Activated naive CD4-positive, alpha-beta T cell treated with anti-CD3 and anti-CD28 coated beads, Interleukin-2, amount 50 U/mL, for 72 hours (primary cell): ENCODE measurements around the gene KDM5B. TPM values are rescaled to one million over a fixed set of nuclear protein-coding genes. Genes with fewer than 3 reads are reported as not detected.

Experiments used
- ATAC-seq, 2 donors: fragments of 150-1000 bp; cut with Tn5 transposase; 2 replicates each; pipeline ENCODE4 v1.10.0; 2021; ENCODE audit warnings: mild to moderate bottlenecking in 2 of 2, moderate library complexity in 2 of 2
- DNase-seq, 2 donors: peaks; one replicate each; pipeline ENCODE4 v3.0.0; 2021 to 2022; ENCODE audit warnings: low spot score in 2 of 2
- H3K27ac Mint-ChIP-seq, 2 donors: one replicate each; pipeline ENCODE4 v1.8.0; 2022; ENCODE audit warnings: mild to moderate bottlenecking in 2 of 2, mixed read lengths in 2 of 2
- H3K36me3 Mint-ChIP-seq, 2 donors: one replicate each; pipeline ENCODE4 v1.8.0; 2022; ENCODE audit warnings: mixed read lengths in 2 of 2
- H3K9me3 Mint-ChIP-seq, 2 donors: one replicate each; pipeline ENCODE4 v1.8.0; 2022; ENCODE audit warnings: mixed read lengths in 2 of 2
- total RNA-seq, 2 donors: library from RNA; stranded (reverse); gene quantifications; one replicate each; pipeline ENCODE4 v1.2.3, GENCODE V29; 2022

KDM5B gene
- total RNA-seq, 2 donors from 2014 or later = 47.8 to 82.2 TPM

DNA sequence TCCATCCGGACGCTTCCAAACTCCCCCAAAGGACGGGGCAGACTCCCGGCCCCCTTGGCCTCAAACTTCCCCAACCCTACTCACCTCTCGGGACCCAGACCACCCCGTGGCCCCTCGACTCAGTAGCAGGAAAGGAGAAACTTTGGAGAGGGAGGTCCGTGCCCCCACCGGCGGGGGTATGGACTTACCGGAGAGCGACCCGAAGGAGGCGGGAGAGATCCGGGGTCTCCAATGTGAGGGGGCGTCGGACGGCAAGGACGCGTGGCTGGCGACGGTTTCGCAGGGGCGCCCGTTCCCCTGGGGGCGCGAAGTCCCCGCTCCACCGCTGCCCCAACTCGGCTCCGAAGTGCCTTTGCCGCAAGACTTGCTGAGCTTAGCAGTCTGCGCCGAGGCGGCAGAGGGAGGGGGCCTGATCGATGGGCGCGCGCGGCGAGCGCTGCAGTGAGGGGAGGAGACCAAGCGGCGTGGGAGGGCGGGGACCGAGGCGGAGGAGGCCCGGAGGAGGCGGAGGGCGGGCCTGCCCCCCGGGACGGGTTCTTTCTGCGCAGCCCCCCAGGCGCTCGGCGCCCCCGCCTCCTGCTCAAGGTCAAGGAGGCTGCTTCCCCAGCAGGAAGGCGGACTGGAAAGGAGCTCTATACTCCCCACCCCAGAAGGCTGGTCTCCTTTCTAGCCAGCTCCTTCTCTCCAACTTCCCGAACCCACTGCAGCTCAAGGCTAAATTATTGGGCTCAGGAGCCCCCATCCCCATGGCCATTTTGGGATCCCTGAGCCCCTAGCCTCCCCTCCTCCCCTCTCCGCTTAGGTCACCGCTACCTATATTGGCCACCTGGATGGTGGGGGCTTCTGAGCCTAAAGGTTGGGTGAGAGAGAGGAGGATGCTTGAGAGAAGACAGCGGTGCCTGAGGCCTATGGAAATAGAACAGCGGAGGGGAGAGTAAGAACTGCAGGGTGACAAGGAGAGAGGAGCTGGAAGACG lies 97.9 kb downstream of the KDM5B start, which contains the start of gene SYT2:
TSS of gene SYT2 (minus strand) at position 385 of the 976 bp plus-strand sequence. CDS start 104,682 bp downstream, outside the sequence.
- DNase-seq = peak in 1 of 2 donors; percentile 14
- no peak within 1 kb of the TSS for H3K27ac Mint-ChIP-seq
- H3K9me3 Mint-ChIP-seq = no peaks in the 10 kb centered on the region
- ATAC-seq = peak in 1 of 2 donors; percentile 48
- H3K36me3 Mint-ChIP-seq = no peaks in the 10 kb centered on the region

DNA sequence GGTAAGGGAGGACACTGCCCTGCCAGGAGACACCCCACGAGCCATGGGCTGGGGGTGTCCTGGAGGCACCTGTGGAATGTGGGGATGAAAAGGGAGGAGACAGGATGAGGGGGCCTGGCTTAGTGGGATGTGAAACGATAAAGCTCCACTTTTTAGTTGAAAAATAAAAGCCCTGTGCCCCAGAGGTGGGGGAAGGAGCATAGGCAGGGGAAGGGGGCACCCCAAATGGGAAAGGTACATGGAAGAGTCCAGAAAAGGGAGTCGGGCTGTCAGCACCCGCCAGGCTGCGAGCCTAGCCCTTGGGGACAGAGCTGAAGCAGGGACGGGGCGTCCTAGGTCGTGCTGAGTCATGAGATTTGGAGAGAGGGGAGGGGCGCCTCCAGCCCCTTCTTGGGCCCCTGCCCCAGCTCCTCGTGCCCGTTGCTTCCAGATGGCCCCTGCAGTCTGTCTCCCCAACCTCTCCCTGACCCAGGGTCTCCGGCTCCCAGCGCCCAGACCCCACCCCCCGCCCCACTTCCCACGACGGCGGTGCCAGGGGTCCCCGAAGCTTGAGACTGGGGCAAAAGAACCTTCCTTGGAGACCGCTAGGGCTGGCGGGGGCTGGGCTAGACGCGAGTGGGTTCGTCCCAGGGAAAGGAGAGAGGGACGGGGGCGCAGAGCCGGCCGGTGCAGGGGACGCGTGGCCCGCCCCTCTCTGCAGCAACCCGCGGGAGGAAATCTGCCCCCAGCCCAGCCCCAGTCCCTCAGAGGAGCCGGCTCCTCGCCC lies 98.8 kb downstream of the KDM5B start:
- Mint-ChIP-seq H3K27ac (no peak overlapping the region), H3K36me3 (no peaks in the 10 kb centered on the region), H3K9me3 (no peaks in the 10 kb centered on the region)
- ATAC-seq = no peak
- no peak for DNase-seq

DNA sequence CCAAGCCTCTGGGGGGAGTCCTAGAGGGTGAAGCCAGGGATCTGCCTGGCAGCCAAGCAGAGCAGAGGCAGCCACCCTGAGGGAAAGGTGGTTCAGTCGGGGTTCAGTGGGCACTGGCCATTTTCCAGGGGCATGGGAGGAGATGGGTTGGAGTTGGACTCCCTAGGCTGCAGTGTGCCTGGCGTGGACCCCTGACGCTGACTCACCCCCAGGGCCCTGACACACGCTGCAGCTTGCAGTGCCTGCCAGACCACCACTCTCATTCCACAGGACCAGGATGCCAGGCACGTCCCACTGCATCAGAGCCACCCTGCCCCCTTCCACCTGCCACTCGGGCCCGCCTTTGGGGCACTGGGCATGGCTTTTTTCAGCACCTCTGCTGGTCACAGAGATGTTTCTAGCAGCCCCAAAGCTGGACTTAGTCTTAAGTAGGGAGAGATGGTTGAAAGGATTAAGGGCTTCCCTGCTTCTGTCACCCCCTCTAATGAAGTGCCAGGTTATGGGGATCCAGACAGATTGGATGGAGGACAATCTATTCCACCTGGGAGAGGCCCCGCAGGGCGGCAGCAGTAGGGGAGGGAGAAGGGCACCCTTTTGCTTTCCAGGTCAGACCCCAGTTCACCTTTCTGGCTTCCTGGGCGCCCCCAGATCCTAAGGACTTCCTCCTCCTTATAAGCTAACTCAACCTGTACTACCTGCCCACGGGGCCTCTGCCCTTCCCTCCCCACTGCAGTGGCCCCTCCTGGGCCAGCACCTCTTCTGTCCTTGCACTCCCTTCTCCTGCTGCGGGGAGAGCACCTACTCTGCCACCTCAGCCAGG lies 99.6 kb downstream of the KDM5B start:
- Mint-ChIP-seq H3K36me3 (no peaks in the 10 kb centered on the region), H3K27ac (no peak overlapping the region), H3K9me3 (no peaks in the 10 kb centered on the region)
- no peak for DNase-seq
- ATAC-seq = no peak

DNA sequence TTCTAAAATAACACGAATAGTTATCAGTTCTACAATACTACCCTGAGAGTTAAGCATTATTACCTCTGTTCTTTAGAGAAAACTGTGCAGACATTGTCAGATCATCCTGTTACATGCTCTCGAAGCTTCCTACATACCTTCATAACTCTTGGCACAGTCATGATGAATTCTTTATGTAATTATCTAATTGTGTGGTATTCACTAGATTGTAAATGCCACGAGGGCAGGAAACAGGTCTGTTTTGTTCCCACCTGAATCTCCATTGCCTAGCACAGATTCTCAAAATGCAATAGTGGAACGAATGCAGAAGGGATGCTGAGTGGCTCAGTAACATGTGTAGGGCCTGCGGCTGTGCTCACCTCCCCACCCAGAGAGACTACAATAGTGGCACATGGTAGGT lies 101.4 kb downstream of the KDM5B start:
- no peak overlapping the region for H3K27ac Mint-ChIP-seq
- ATAC-seq = no peak
- no peaks in the 10 kb centered on the region for H3K36me3 Mint-ChIP-seq

DNA sequence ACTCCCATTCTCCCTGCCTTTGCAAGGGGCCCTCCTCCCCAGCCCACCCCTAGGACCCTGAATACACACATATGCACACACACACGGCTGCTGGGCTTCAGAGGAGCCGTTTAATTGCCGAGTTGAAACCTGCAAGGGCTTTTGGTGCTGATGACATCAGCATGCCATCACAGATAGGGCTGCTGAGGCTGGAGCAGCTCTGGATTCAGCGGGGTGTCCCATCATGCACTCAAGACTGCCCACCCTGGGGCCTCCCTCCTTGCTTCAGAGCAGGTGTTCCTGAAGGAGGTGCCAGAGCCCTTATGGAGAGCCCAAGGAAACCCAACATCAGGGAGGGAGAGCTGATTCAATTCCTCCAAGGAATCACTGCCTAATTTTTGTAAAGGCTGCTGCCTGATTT lies 103.6 kb downstream of the KDM5B start:
- H3K9me3 Mint-ChIP-seq = no peaks in the 10 kb centered on the region
- no peak overlapping the region for H3K27ac Mint-ChIP-seq
- ATAC-seq = no peak
- no peaks in the 10 kb centered on the region for H3K36me3 Mint-ChIP-seq
- DNase-seq = no peak

More for the DNA sequence above, 101.4 kb downstream of the KDM5B start:
- no peaks in the 10 kb centered on the region for H3K9me3 Mint-ChIP-seq
- no peak for DNase-seq

DNA sequence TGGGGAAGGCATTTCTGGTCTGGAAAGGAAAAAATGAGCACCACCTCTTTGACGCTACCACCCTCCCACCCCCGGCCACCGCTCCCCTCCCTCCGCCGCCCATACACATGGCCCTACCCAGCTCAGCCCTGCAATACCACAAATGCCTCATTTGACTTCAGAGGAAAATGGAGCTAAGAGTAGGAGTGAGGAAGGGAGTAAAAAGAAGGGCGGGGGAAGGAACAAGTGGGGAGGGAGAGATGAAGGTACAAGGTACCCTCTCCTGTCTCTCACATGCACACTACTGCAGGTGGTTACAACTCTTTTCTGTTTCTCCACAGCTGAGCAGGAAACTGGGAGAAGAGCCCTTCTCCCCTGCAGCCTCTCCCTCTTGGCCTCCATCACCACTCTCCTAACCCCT lies 105.0 kb downstream of the KDM5B start:
- Mint-ChIP-seq H3K27ac (no peak overlapping the region), H3K9me3 (no peaks in the 10 kb centered on the region), H3K36me3 (no peaks in the 10 kb centered on the region)
- no peak for DNase-seq
- no peak for ATAC-seq

DNA sequence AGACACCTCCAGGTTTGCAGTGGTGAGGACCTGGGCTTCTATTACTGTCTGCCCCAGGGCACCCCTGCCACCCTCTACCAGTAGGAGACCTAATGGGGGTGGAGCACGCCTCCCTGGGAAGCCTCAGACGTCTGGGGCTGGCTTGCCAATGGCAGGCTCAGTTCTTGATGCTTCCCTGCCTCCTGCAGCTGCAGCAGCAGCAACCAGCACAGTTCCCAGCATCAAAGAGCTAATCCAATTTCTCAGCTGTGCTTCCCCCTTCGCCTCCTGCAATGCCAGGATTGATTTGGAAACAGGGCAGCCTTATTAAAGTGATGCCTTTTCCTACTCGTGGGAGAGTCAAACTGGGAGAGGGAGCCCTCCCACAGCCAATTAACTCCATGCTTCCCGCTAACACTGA lies 106.1 kb downstream of the KDM5B start:
- Mint-ChIP-seq H3K36me3 (no peaks in the 10 kb centered on the region), H3K9me3 (no peaks in the 10 kb centered on the region), H3K27ac (peak overlapping the region in 1 of 2 donors; percentile 56)
- ATAC-seq (no peak), DNase-seq (no peak)

DNA sequence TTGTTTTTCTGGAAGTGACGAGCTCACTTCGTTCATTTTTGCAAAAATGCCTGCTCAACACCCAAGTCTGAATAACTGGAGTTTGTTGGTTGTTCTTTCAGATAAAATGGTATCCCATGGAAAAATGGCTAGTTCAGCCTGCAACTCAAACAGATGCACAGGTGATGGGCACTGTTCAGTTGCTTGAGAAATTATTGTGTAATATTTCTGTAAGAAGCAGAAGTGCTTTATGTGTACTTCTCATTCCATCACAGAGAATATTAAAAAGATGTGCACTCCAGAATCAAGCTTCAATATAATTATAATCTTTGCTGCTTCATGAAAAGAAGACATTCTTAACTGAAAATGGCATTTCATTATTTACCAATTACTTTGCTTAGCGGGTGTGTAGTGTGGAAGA lies 107.0 kb downstream of the KDM5B start:
- Mint-ChIP-seq H3K36me3 (no peaks in the 10 kb centered on the region), H3K9me3 (no peaks in the 10 kb centered on the region), H3K27ac (no peak overlapping the region)
- DNase-seq (no peak), ATAC-seq (no peak)

DNA sequence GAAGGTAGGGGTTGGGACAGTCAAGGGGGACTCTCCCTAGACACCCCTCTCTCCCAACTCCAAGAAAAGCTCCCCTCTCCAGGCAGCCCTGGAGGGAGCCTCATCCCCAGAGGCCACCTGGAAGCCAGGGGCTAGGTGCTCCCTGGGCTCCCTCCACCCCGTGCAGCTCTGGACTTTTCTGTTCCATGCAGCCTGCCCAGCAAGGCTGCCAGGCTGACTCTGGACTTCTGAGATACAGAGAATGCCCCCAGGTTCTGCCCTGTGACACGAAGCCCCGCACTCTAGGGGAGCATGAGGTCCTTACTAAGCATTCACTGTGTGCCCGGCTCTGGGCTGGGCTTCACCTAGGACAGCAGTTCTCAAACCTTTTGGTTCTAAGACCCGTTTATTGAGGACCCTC lies 108.2 kb downstream of the KDM5B start:
- ATAC-seq (no peak), DNase-seq (no peak)
- Mint-ChIP-seq H3K9me3 (no peaks in the 10 kb centered on the region), H3K36me3 (no peaks in the 10 kb centered on the region), H3K27ac (no peak overlapping the region)

DNA sequence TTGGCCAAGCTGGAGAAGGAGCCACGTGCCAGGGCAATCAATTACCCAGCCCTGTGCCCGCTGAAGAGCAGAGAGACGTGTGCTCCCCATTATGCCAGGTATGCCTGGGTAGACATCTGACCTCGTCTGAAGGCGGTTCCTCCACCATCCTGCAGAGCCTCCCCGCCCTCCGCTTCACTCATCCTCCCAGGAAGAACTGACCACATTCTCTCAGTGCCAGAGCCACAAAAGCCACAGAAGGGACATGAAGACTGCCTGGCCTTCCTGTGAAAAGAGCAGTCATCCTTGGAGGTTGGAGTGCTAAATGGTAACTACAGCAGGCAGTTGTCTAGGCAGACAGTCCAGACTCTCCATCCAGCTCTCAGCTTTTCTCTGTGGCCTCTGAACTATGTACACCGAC lies 109.9 kb downstream of the KDM5B start:
- Mint-ChIP-seq H3K9me3 (no peaks in the 10 kb centered on the region), H3K36me3 (no peaks in the 10 kb centered on the region), H3K27ac (no peak overlapping the region)
- peak in 1 of 2 donors; percentile 28 for ATAC-seq
- no peak for DNase-seq

DNA sequence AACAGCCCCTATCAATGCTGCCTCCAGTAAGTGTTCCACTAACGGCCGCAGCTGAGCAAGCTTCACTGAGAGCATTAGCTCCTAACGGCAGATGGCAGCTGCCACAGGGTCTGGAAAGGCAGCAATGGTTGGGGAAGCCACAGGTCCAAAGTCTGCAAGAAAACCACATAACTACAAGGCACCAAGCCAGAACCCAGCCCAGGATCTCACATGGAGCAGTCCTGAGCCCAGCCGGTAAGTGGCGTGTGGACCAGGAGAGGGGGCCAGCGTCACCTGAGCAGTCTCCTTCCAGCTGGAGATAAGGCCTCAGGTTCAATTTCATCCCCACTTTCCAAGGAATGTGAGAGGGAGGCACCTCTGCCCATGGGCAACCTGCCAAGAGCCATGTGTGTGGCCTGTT lies 111.2 kb downstream of the KDM5B start:
- no peaks in the 10 kb centered on the region for H3K36me3 Mint-ChIP-seq

DNA sequence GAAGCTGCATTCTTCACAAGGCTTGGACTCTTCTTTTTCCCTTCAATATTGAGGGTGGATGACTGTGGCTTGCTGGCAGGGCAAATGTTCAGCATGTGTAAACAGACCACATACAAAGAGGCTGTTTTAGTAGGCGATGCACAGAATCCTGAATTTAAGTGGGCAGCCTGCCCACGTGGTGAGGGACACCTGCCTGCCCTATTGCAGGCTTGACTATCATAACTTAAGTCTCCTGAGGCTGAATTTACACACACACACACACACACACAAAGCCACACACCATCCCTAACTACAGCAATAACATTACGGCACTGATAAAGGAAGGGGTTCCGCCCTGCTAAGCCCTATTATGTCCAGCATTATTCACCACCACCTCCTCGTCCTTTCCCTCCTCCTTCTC lies 113.9 kb downstream of the KDM5B start:
- peaks cover 0 to 4% of the 10 kb centered on the region in 2 donors for H3K9me3 Mint-ChIP-seq
- no peak for ATAC-seq
- no peak for DNase-seq
- no peaks in the 10 kb centered on the region for H3K36me3 Mint-ChIP-seq
- no peak overlapping the region for H3K27ac Mint-ChIP-seq

More for the DNA sequence above, 111.2 kb downstream of the KDM5B start:
- H3K27ac Mint-ChIP-seq = no peak overlapping the region
- H3K9me3 Mint-ChIP-seq = peaks cover 0 to 4% of the 10 kb centered on the region in 2 donors
- no peak for DNase-seq
- ATAC-seq = no peak

DNA sequence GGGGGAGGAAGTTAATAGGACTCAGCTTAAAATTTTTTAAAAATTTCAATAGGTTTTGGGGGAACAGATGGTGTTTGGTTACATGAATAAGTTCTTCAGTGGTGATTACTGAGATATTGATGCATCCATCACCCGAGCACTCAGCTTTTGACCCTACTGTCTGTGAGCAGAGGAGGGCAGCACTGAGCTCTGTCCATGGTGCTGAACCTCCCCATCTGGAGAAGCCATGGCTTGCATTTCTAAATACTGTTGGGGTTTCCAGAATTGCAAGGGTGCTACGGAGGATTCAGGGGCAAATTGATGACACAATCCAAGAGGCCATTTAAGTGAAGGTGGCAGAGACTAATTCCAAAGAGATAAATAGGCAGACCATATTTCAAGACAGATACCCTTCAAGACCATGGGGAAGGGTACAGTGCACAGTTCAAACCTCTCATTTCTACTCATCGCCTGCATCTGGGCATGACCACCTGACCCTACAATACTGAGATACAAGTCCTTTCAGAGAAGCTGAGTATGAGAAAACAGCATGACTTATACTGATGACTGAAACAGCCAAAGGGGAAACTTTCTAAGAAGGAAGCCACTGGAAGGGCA lies 115.2 kb downstream of the KDM5B start:
- H3K27ac Mint-ChIP-seq = no peak overlapping the region
- peak in 1 of 2 donors; percentile 58 for ATAC-seq
- peak in 1 of 2 donors; percentile 70 for DNase-seq
- H3K9me3 Mint-ChIP-seq = peaks cover 0 to 4% of the 10 kb centered on the region in 2 donors
- no peaks in the 10 kb centered on the region for H3K36me3 Mint-ChIP-seq

DNA sequence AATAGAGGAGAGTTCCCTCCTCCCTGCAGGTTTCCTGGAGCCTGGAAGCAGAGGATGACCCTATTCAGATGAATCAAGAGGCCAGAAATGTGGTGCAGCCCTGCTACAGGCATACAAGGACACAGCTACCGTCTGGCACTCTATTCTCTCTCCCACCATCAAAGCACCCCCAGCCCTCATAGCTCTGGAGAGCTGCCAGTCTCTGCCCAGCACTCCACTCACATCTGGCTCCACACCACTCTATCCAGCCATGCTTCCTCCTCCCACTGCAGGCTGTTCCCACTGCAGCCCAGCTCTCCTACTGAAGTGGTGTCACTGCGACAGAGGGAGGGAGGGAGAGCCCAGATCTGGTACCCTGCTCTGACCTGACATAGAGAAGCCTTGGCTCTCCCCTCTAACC lies 116.4 kb downstream of the KDM5B start:
- peak overlapping the region in 1 of 2 donors; percentile 55 for H3K27ac Mint-ChIP-seq
- peaks cover 0 to 4% of the 10 kb centered on the region in 2 donors for H3K9me3 Mint-ChIP-seq
- DNase-seq (no peak), ATAC-seq (no peak)
- no peaks in the 10 kb centered on the region for H3K36me3 Mint-ChIP-seq

DNA sequence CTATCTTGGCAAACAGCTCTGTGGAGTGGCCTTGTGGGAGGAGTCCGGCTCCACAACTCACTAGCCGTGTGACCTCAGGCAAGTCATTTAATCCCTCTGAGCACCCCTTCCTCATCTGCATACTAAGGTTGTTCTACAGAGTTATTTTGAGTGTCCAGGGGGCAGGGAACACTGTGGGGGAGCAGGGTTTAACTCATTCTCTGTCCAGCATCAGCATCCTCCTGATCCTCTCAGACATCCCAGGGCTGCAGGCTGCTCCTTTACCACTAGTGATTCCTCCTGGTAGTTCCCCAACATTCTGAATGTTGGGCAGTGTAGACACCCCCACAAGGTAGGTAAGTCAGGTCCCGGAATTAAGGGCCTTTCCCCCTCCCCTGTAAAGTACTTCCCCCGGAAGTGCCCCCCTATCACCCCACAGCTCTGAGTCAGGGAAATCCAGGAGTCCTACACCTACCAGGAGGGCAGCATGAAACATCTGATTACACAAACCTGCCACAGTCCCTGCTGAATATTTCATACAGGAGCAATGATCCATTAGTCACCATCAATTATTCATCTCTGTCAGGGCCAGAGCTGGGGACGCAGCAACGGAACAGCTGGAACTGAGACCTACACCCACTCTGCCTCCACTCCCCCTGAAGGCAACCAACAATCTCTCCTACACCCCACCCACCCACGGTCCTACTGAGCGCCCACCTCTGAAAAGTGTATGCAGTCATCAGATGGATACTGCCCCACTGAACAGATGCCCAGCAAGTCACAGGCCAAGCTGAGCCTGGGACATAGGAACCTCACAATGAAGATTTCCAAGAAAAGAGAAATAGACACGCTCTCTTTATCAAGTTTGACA lies 118.5 kb downstream of the KDM5B start:
- Mint-ChIP-seq H3K36me3 (no peaks in the 10 kb centered on the region), H3K27ac (no peak overlapping the region), H3K9me3 (peaks cover 0 to 4% of the 10 kb centered on the region in 2 donors)
- no peak for ATAC-seq
- DNase-seq = no peak
